HFF-Myc (cell line): ENCODE data around the gene KRT82.

Source experiments
- DNase-seq: peaks from one replicate; pipeline ENCODE4 v3.0.0-alpha.2; 2011; ENCODE audit warnings: low read depth; ENCODE audit errors: extremely low read depth
- H3K4me3 ChIP-seq: replicated peaks from 2 replicates; pipeline ENCODE4 v1.5.1; 2011; ENCODE audit warnings: low read depth, mild to moderate bottlenecking, control low read depth, low read length
- CTCF ChIP-seq: IDR thresholded peaks from 2 replicates; pipeline ENCODE4 v1.5.1; 2012; ENCODE audit warnings: mild to moderate bottlenecking, low read depth, low read length, control low read depth; ENCODE audit errors: missing control alignments

Gene KRT82

GRCh38 chr12:52401926-52402325 is 4.2 kb downstream of the KRT82 start:
- TF ChIP-seq CTCF, result no peak
- DNase-seq, result no peak

GRCh38 chr12:52401526-52401925 is 4.6 kb downstream of the KRT82 start:
- no peak overlapping the region for H3K4me3 ChIP-seq
- no peak for TF ChIP-seq CTCF
- no peak for DNase-seq

More at GRCh38 chr12:52401926-52402325, 4.2 kb downstream of the KRT82 start:
- H3K4me3 ChIP-seq, result no peak overlapping the region

- no peak for DNase-seq
- no peak for TF ChIP-seq CTCF
- H3K4me3 ChIP-seq, result no peak overlapping the region
Observed at GRCh38 chr12:52400906-52401305, 5.2 kb downstream of the KRT82 start.

- TF ChIP-seq CTCF, result no peak
- H3K4me3 ChIP-seq, result no peak overlapping the region
- no peak for DNase-seq
Observed at GRCh38 chr12:52399756-52400155, 6.4 kb downstream of the KRT82 start.

- TF ChIP-seq CTCF, result no peak
- H3K4me3 ChIP-seq, result no peak overlapping the region
- no peak for DNase-seq
Observed at GRCh38 chr12:52398176-52398575, 8.0 kb downstream of the KRT82 start.

GRCh38 chr12:52396656-52397055 is 9.5 kb downstream of the KRT82 start:
- DNase-seq, result no peak
- H3K4me3 ChIP-seq, result no peak overlapping the region
- no peak for TF ChIP-seq CTCF

GRCh38 chr12:52395761-52396434 is 10.2 kb downstream of the KRT82 start:
- DNase-seq, result no peak
- peak; percentile 27 for TF ChIP-seq CTCF
- H3K4me3 ChIP-seq, result no peak overlapping the region
